ENCODE measurements around the gene UBQLN1.
A peak's percentile ranks its signal among the peaks of the same experiment; 100 is the strongest.

The UBQLN1 gene

GRCh38 chr9:83639266-83639665 lies 68.5 kb downstream of the UBQLN1 start:
- Histone ChIP-seq H3K4me3 (ENCODE audit: low read length) (no peak overlapping the region), H3K79me2 (ENCODE audit: control insufficient read depth, insufficient read depth, low read length) (no peaks in the 10 kb centered on the region), H3K18ac (ENCODE audit: low read length) (no peak overlapping the region), H3K56ac (ENCODE audit: low read length) (no peak overlapping the region), H2BK120ac (ENCODE audit: low read depth, low read length) (no peak overlapping the region), H4K5ac (ENCODE audit: low read length) (no peak overlapping the region), H3K23ac (ENCODE audit: low read length) (no peak overlapping the region), H3K9ac (ENCODE audit: low read length) (no peak overlapping the region), H3K4me2 (ENCODE audit: low read length) (no peak overlapping the region), H3K27me3 (ENCODE audit: insufficient read depth, low read length, poor library complexity) (no peaks in the 10 kb centered on the region), H3K27ac (ENCODE audit: low read depth, low read length) (no peak overlapping the region), H2BK15ac (replicated peaks; ENCODE audit: low read depth) (no peak overlapping the region), H4K8ac (ENCODE audit: low read depth, low read length) (no peak overlapping the region), H2BK5ac (ENCODE audit: low read length) (no peak overlapping the region), H3K36me3 (ENCODE audit: control insufficient read depth, insufficient read depth, low read length) (no peaks in the 10 kb centered on the region), H3K79me1 (ENCODE audit: low read length) (no peaks in the 10 kb centered on the region), H2AK5ac (ENCODE audit: low read length) (no peak overlapping the region), H3K4me1 (ENCODE audit: control insufficient read depth, low read depth, low read length) (no peaks in the 10 kb centered on the region), H3K4ac (ENCODE audit: low read depth, low read length) (no peak overlapping the region)
- no CpG with 5 or more reads among the region's 1 CpG for WGBS (ENCODE audit: extremely low coverage, insufficient coverage, low lambda C conversion rate)
- no peak for DNase-seq

- Histone ChIP-seq H3K27ac (ENCODE audit: low read depth, low read length) (no peak overlapping the region), H3K79me1 (ENCODE audit: low read length) (no peaks in the 10 kb centered on the region), H2AK5ac (ENCODE audit: low read length) (no peak overlapping the region), H3K56ac (ENCODE audit: low read length) (no peak overlapping the region), H3K4me3 (ENCODE audit: low read length) (no peak overlapping the region), H3K18ac (ENCODE audit: low read length) (no peak overlapping the region), H3K4me2 (ENCODE audit: low read length) (no peak overlapping the region), H2BK15ac (replicated peaks; ENCODE audit: low read depth) (no peak overlapping the region), H3K4ac (ENCODE audit: low read depth, low read length) (no peak overlapping the region), H4K5ac (ENCODE audit: low read length) (no peak overlapping the region), H3K27me3 (ENCODE audit: insufficient read depth, low read length, poor library complexity) (no peaks in the 10 kb centered on the region), H3K79me2 (ENCODE audit: control insufficient read depth, insufficient read depth, low read length) (no peaks in the 10 kb centered on the region), H3K23ac (ENCODE audit: low read length) (no peak overlapping the region), H4K8ac (ENCODE audit: low read depth, low read length) (no peak overlapping the region), H3K36me3 (ENCODE audit: control insufficient read depth, insufficient read depth, low read length) (no peaks in the 10 kb centered on the region), H3K4me1 (ENCODE audit: control insufficient read depth, low read depth, low read length) (peaks cover 2% of the 10 kb centered on the region), H3K9ac (ENCODE audit: low read length) (no peak overlapping the region), H2BK5ac (ENCODE audit: low read length) (no peak overlapping the region), H2BK120ac (ENCODE audit: low read depth, low read length) (no peak overlapping the region)
- no peak for DNase-seq
- WGBS (ENCODE audit: extremely low coverage, insufficient coverage, low lambda C conversion rate): no CpG with 5 or more reads among the region's 1 CpG
These were observed 70.4 kb downstream of the UBQLN1 start for GRCh38 chr9:83637389-83637788.

DNA sequence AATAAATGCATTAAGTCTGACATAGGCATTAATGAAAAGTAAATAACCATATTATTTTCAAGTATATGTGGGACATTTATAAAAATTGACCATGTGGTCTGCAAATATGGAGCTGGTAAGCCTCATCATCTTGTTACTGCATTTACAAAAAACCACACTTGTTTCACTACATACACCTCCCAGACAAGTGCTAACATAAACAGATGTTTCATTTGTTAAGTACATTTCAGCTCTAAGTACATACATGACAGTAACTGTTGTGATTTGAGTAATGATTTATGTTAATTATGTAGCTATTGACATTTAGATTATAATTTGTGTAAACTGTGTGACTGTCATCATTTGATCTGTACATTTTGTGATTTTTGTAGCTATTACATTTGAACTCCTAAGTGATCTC lies 70.9 kb downstream of the UBQLN1 start:
- no peak overlapping the region for H2BK15ac ChIP-seq (replicated peaks; ENCODE audit: low read depth)
- no peak overlapping the region for H3K4me3 ChIP-seq (ENCODE audit: low read length)
- no peak overlapping the region for H3K18ac ChIP-seq (ENCODE audit: low read length)
- no peak overlapping the region for H3K4ac ChIP-seq (ENCODE audit: low read depth, low read length)
- no peak overlapping the region for H4K8ac ChIP-seq (ENCODE audit: low read depth, low read length)
- no peak overlapping the region for H4K5ac ChIP-seq (ENCODE audit: low read length)
- H3K27me3 ChIP-seq (ENCODE audit: insufficient read depth, low read length, poor library complexity): no peaks in the 10 kb centered on the region
- no peak overlapping the region for H3K56ac ChIP-seq (ENCODE audit: low read length)
- H3K27ac ChIP-seq (ENCODE audit: low read depth, low read length): no peak overlapping the region
- H3K36me3 ChIP-seq (ENCODE audit: control insufficient read depth, insufficient read depth, low read length): no peaks in the 10 kb centered on the region
- H3K23ac ChIP-seq (ENCODE audit: low read length): no peak overlapping the region
- H3K79me1 ChIP-seq (ENCODE audit: low read length): no peaks in the 10 kb centered on the region
- no peak overlapping the region for H3K4me2 ChIP-seq (ENCODE audit: low read length)
- peaks cover 2% of the 10 kb centered on the region for H3K4me1 ChIP-seq (ENCODE audit: control insufficient read depth, low read depth, low read length)
- DNase-seq: no peak
- H2BK5ac ChIP-seq (ENCODE audit: low read length): no peak overlapping the region
- no peak overlapping the region for H3K9ac ChIP-seq (ENCODE audit: low read length)
- H2BK120ac ChIP-seq (ENCODE audit: low read depth, low read length): no peak overlapping the region
- no peaks in the 10 kb centered on the region for H3K79me2 ChIP-seq (ENCODE audit: control insufficient read depth, insufficient read depth, low read length)
- no peak overlapping the region for H2AK5ac ChIP-seq (ENCODE audit: low read length)

DNA sequence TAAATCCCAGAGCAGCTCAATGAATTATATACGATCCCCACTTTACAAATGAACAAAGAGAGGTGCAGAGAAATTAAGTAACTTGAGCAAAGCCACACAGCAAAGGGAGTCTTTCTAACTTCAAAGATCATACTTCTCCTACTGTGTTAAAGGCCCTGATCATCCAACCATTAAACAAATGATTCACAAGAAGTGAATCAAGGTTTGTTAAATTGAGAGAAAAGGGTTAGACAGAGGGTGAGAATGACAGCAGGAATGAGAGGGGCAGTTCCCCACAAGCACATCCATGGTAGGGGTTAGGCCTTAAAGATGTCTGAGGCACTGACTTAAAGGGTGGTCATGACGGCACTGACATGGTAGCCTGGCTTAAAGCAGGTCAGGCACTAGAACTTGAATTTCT lies 74.1 kb downstream of the UBQLN1 start:
- WGBS (ENCODE audit: extremely low coverage, insufficient coverage, low lambda C conversion rate): no CpG with 5 or more reads among the region's 2 CpGs
- no peak overlapping the region for H4K8ac ChIP-seq (ENCODE audit: low read depth, low read length)

DNA sequence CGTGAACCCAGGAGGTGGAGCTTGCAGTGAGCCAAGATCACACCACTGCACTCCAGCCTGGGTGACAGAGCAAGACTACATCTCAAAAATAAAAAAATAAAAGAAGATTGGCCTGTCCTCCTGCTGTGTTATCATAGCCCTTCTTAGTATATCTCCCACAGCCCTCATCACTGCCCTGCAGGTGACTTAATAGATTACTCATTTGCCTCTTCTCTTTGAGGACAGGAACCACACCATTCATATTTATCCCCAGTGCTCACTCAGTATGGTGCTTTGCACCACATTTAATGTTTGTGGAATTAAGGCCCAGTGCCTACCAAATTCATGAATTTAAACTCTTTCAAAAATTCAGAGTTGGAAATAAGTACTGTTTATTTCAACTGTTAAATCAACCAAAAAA lies 74.5 kb downstream of the UBQLN1 start:
- Histone ChIP-seq H3K4me3 (ENCODE audit: low read length) (no peak overlapping the region), H3K4me1 (ENCODE audit: control insufficient read depth, low read depth, low read length) (peaks cover 2% of the 10 kb centered on the region), H3K27me3 (ENCODE audit: insufficient read depth, low read length, poor library complexity) (no peaks in the 10 kb centered on the region), H2BK5ac (ENCODE audit: low read length) (no peak overlapping the region), H3K18ac (ENCODE audit: low read length) (no peak overlapping the region), H2AK5ac (ENCODE audit: low read length) (no peak overlapping the region), H3K27ac (ENCODE audit: low read depth, low read length) (no peak overlapping the region), H2BK120ac (ENCODE audit: low read depth, low read length) (no peak overlapping the region), H3K56ac (ENCODE audit: low read length) (no peak overlapping the region), H3K23ac (ENCODE audit: low read length) (no peak overlapping the region), H3K4ac (ENCODE audit: low read depth, low read length) (no peak overlapping the region), H3K9ac (ENCODE audit: low read length) (no peak overlapping the region), H3K79me2 (ENCODE audit: control insufficient read depth, insufficient read depth, low read length) (no peaks in the 10 kb centered on the region), H3K4me2 (ENCODE audit: low read length) (no peak overlapping the region), H3K36me3 (ENCODE audit: control insufficient read depth, insufficient read depth, low read length) (no peaks in the 10 kb centered on the region), H2BK15ac (replicated peaks; ENCODE audit: low read depth) (no peak overlapping the region), H4K8ac (ENCODE audit: low read depth, low read length) (no peak overlapping the region), H3K79me1 (ENCODE audit: low read length) (no peaks in the 10 kb centered on the region), H4K5ac (ENCODE audit: low read length) (no peak overlapping the region)
- peak; percentile 47 for DNase-seq
- WGBS (ENCODE audit: extremely low coverage, insufficient coverage, low lambda C conversion rate): no CpG with 5 or more reads among the region's 1 CpG

More for the DNA sequence above, 74.1 kb downstream of the UBQLN1 start:
- no peaks in the 10 kb centered on the region for H3K36me3 ChIP-seq (ENCODE audit: control insufficient read depth, insufficient read depth, low read length)
- no peaks in the 10 kb centered on the region for H3K79me2 ChIP-seq (ENCODE audit: control insufficient read depth, insufficient read depth, low read length)
- peaks cover 2% of the 10 kb centered on the region for H3K4me1 ChIP-seq (ENCODE audit: control insufficient read depth, low read depth, low read length)
- no peak overlapping the region for H3K56ac ChIP-seq (ENCODE audit: low read length)
- no peak overlapping the region for H2AK5ac ChIP-seq (ENCODE audit: low read length)
- H4K5ac ChIP-seq (ENCODE audit: low read length): no peak overlapping the region
- no peak overlapping the region for H3K4ac ChIP-seq (ENCODE audit: low read depth, low read length)
- H3K4me2 ChIP-seq (ENCODE audit: low read length): no peak overlapping the region
- H2BK5ac ChIP-seq (ENCODE audit: low read length): no peak overlapping the region
- H2BK120ac ChIP-seq (ENCODE audit: low read depth, low read length): no peak overlapping the region
- no peak overlapping the region for H3K9ac ChIP-seq (ENCODE audit: low read length)
- DNase-seq: no peak
- H3K23ac ChIP-seq (ENCODE audit: low read length): no peak overlapping the region
- H3K27ac ChIP-seq (ENCODE audit: low read depth, low read length): no peak overlapping the region
- no peaks in the 10 kb centered on the region for H3K79me1 ChIP-seq (ENCODE audit: low read length)
- no peak overlapping the region for H3K18ac ChIP-seq (ENCODE audit: low read length)
- H3K4me3 ChIP-seq (ENCODE audit: low read length): no peak overlapping the region
- no peak overlapping the region for H2BK15ac ChIP-seq (replicated peaks; ENCODE audit: low read depth)
- H3K27me3 ChIP-seq (ENCODE audit: insufficient read depth, low read length, poor library complexity): no peaks in the 10 kb centered on the region

- no peak overlapping the region for H3K4me2 ChIP-seq (ENCODE audit: low read length)
- no peaks in the 10 kb centered on the region for H3K79me2 ChIP-seq (ENCODE audit: control insufficient read depth, insufficient read depth, low read length)
- no peak overlapping the region for H3K4me3 ChIP-seq (ENCODE audit: low read length)
- no peak overlapping the region for H2BK120ac ChIP-seq (ENCODE audit: low read depth, low read length)
- no peak overlapping the region for H3K23ac ChIP-seq (ENCODE audit: low read length)
- H3K9ac ChIP-seq (ENCODE audit: low read length): no peak overlapping the region
- no peaks in the 10 kb centered on the region for H3K27me3 ChIP-seq (ENCODE audit: insufficient read depth, low read length, poor library complexity)
- H2BK5ac ChIP-seq (ENCODE audit: low read length): no peak overlapping the region
- H3K79me1 ChIP-seq (ENCODE audit: low read length): no peaks in the 10 kb centered on the region
- no CpG with 5 or more reads among the region's 11 CpGs for WGBS (ENCODE audit: extremely low coverage, insufficient coverage, low lambda C conversion rate)
- peak; percentile 97 for DNase-seq
- peak overlapping the region; percentile 52 for H3K27ac ChIP-seq (ENCODE audit: low read depth, low read length)
- peaks cover 2% of the 10 kb centered on the region for H3K4me1 ChIP-seq (ENCODE audit: control insufficient read depth, low read depth, low read length)
- H3K56ac ChIP-seq (ENCODE audit: low read length): no peak overlapping the region
- H3K36me3 ChIP-seq (ENCODE audit: control insufficient read depth, insufficient read depth, low read length): no peaks in the 10 kb centered on the region
- peak overlapping the region; percentile 90 for H3K18ac ChIP-seq (ENCODE audit: low read length)
- H4K5ac ChIP-seq (ENCODE audit: low read length): no peak overlapping the region
- H2BK15ac ChIP-seq (replicated peaks; ENCODE audit: low read depth): no peak overlapping the region
- peak overlapping the region; percentile 81 for H3K4ac ChIP-seq (ENCODE audit: low read depth, low read length)
- no peak overlapping the region for H2AK5ac ChIP-seq (ENCODE audit: low read length)
- H4K8ac ChIP-seq (ENCODE audit: low read depth, low read length): no peak overlapping the region
These were observed 76.8 kb downstream of the UBQLN1 start for GRCh38 chr9:83630938-83631457.

Data from mesendoderm (in vitro differentiated cells).